ENCODE results near the gene FLNB.
A peak's percentile ranks its signal among the peaks of the same experiment; 100 is the strongest.

Gene FLNB

GRCh38 chr3:58090351-58090750, 82.1 kb downstream of the FLNB start:
- TF ChIP-seq ZFX (IDR thresholded peaks at IDR 0.05): no peak
- no peak for TF ChIP-seq CTCF (conservative IDR thresholded peaks at IDR 0.05)
- H3K27ac ChIP-seq: no peak overlapping the region

GRCh38 chr3:58092521-58092920, 84.3 kb downstream of the FLNB start:
- TF ChIP-seq CTCF (conservative IDR thresholded peaks at IDR 0.05) (no peak), ZFX (IDR thresholded peaks at IDR 0.05) (no peak)
- no peak overlapping the region for H3K27ac ChIP-seq

- TF ChIP-seq ZFX (IDR thresholded peaks at IDR 0.05) (no peak), CTCF (conservative IDR thresholded peaks at IDR 0.05) (no peak)
- H3K27ac ChIP-seq: no peak overlapping the region
Measured at GRCh38 chr3:58093574-58094195, 85.5 kb downstream of the FLNB start.

- H3K27ac ChIP-seq: no peak overlapping the region
- TF ChIP-seq ZFX (IDR thresholded peaks at IDR 0.05): no peak
- TF ChIP-seq CTCF (conservative IDR thresholded peaks at IDR 0.05): no peak
Measured at GRCh38 chr3:58094657-58095056, 86.4 kb downstream of the FLNB start.

- H3K27ac ChIP-seq: peak overlapping the region; percentile 66
- TF ChIP-seq ZFX (IDR thresholded peaks at IDR 0.05) (no peak), CTCF (conservative IDR thresholded peaks at IDR 0.05) (no peak)
Measured at GRCh38 chr3:58095603-58096138, 87.4 kb downstream of the FLNB start.

GRCh38 chr3:58098531-58098930, 90.3 kb downstream of the FLNB start:
- TF ChIP-seq ZFX (IDR thresholded peaks at IDR 0.05): no peak
- TF ChIP-seq CTCF (conservative IDR thresholded peaks at IDR 0.05): no peak
- H3K27ac ChIP-seq: no peak overlapping the region; the same call in 1 of the 2 replicates

- TF ChIP-seq ZFX (IDR thresholded peaks at IDR 0.05) (no peak), CTCF (conservative IDR thresholded peaks at IDR 0.05) (no peak)
- no peak overlapping the region for H3K27ac ChIP-seq
Measured at GRCh38 chr3:58099865-58100264, 91.6 kb downstream of the FLNB start.
